Measurements from ENCODE around the gene AUTS2.

- TF ChIP-seq ZBTB8A (tag by site-specific recombination; IDR thresholded peaks at IDR 0.05) (no peak), CTCF (tag by site-specific recombination; IDR thresholded peaks at IDR 0.05) (no peak), ZNF132 (tag by site-specific recombination; IDR thresholded peaks at IDR 0.05; ENCODE audit: borderline replicate concordance) (no peak), REST (tag by site-specific recombination; IDR thresholded peaks at IDR 0.05) (no peak), ZNF140 (tag by site-specific recombination; IDR thresholded peaks at IDR 0.05) (no peak), ZNF785 (tag by site-specific recombination; IDR thresholded peaks at IDR 0.05) (no peak), ZSCAN23 (tag by site-specific recombination; IDR thresholded peaks at IDR 0.05) (no peak), KLF10 (tag by site-specific recombination; IDR thresholded peaks at IDR 0.05) (no peak), ZNF24 (tag by site-specific recombination; IDR thresholded peaks at IDR 0.05) (no peak), BCL6B (tag by site-specific recombination; IDR thresholded peaks at IDR 0.05) (no peak), PRDM10 (tag by site-specific recombination; IDR thresholded peaks at IDR 0.05) (no peak), ZBTB48 (tag by site-specific recombination; IDR thresholded peaks at IDR 0.05) (no peak), YY1 (tag by site-specific recombination; IDR thresholded peaks at IDR 0.05) (no peak)
These were observed 750.8 kb downstream of the AUTS2 start for GRCh38 chr7:70349031-70349430.
